Sigmoid colon (tissue), 7 donors: ENCODE data around the gene SERP2. TPM values are rescaled to one million over a fixed set of nuclear protein-coding genes. Genes with fewer than 3 reads are reported as not detected.

Source experiments
- DNase-seq: peaks from one replicate; pipeline ENCODE4 v3.0.0-alpha.2; 2019
- H3K27ac ChIP-seq, 4 donors: fragments of 200-600 bp; sonication (generic); one replicate each; pipeline ENCODE4 v1.5.1; 2016 to 2019; ENCODE audit warnings: mild to moderate bottlenecking in 1 of 4
- H3K27me3 ChIP-seq, 3 donors: fragments of 200-600 bp; sonication (generic); one replicate each; pipeline ENCODE4 v1.5.1; 2019; ENCODE audit warnings: mild to moderate bottlenecking in 1 of 3
- H3K36me3 ChIP-seq, 4 donors: fragments of 200-600 bp; sonication (generic); one replicate each; pipeline ENCODE4 v1.5.1; 2016 to 2019
- H3K4me1 ChIP-seq, 4 donors: fragments of 200-600 bp; sonication (generic); one replicate each; pipeline ENCODE4 v1.5.1; 2017 to 2019
- H3K4me3 ChIP-seq, 4 donors: fragments of 200-600 bp; sonication (generic); one replicate each; pipeline ENCODE4 v1.5.1; 2017 to 2019; ENCODE audit warnings: mild to moderate bottlenecking in 2 of 4, moderate library complexity in 1 of 4
- H3K9me3 ChIP-seq, 4 donors: fragments of 200-600 bp in 3 of 4; sonication (generic) in 3 of 4; one replicate each; pipeline versions ENCODE4 v1.5.1 to v1.6.1; 2013 to 2019
- EP300 ChIP-seq, 4 donors: sonication (generic); formaldehyde crosslinking; IDR thresholded peaks; one replicate each; pipeline ENCODE4 v1.6.1; 2017; ENCODE audit warnings: antibody characterized with exemption in 4 of 4
- POLR2A ChIP-seq, 2 donors: fragments of 450-650 bp; IDR thresholded peaks; one replicate each; pipeline ENCODE4 v1.6.1; 2016; ENCODE audit warnings: antibody characterized with exemption in 2 of 2, mild to moderate bottlenecking in 2 of 2, moderate library complexity in 2 of 2
- POLR2AphosphoS5 ChIP-seq, 4 donors: sonication (generic); formaldehyde crosslinking; IDR thresholded peaks; one replicate each; pipeline ENCODE4 v1.6.1; 2017; ENCODE audit warnings: antibody characterized with exemption in 4 of 4
- WGBS, 2 donors: extraction: QIAGEN DNeasy Blood & Tissue Kit; methylation state at CpG; one replicate each; pipeline ENCODE4 v1.1.7; 2013; 5-methylcytosine and 5-hydroxymethylcytosine counted together
- intact Hi-C: fragments of 100-400 bp; cut with DNase I; formaldehyde crosslinking; loops from one replicate; pipeline ENCODE4 v1.15.1; 2023
- polyA plus RNA-seq, 3 donors: library from polyadenylated mRNA; stranded (reverse); fragments of 200-250 nt; gene quantifications; one replicate each; pipeline ENCODE4 v1.2.3, GENCODE V29; 2013
- total RNA-seq, 4 donors: library from RNA; depleted of rRNA; stranded (reverse); fragments of >200 nt; gene quantifications; one replicate each; pipeline ENCODE4 v1.1.0, GENCODE V29; 2016
- TF ChIP-seq, protein P1 (sequence below), 4 experiments: fragments of 450-650 bp in 3 of 4; fragments of 200-600 bp in 1 of 4; IDR thresholded peaks; one replicate each; pipeline ENCODE4 v1.5.1; 2016 to 2019; ENCODE audit warnings: antibody characterized with exemption in 4 of 4, mild to moderate bottlenecking in 3 of 4, moderate library complexity in 2 of 4
- donor health status: healthy with polysubstance abuse.
- donor health status: Bipolar disorder and iron deficiency.
- donor health status: healthy.

Gene SERP2
- total and polyA plus RNA-seq, 7 donors: 3.2 to 9.6 (median 6.9) TPM

DNA sequence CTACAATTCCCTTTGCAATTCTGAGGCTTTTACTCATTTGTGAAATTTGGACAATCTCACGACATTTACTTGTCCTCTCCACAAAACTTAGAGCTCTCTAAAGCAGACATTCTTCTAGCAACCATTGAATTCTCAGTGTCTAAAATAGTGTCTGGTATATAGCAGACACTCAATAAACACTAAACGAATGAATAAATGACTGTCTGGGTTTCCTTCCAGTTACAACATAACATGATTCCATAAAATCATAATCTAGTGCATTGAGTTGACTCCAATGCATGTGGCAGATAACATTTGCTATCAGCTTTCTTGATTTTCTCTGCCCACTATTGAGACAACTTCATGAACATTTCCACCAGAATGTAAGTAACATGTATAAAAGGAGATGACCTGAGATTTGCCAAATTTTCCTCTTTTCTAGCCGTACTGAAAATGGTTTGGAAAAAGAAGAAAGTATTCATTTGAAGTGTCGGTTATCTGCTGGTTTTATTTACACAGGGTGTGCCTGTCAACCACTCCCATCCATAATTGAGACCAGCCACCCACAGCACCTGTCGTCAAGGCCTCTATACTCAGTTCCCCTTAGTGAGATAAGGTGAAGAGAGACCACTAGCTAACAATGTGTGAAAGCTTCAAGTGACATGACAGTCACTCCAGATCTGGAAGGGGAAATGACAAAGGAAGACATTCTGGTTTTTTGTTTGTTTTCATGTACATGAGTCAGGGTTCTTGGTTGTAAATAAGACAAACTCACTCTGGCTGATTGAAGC, 4.8 kb upstream of the SERP2 start:
- Histone ChIP-seq H3K4me3 (no peak overlapping the region), H3K36me3 (no peaks in the 10 kb centered on the region), H3K27me3 (no peaks in the 10 kb centered on the region), H3K9me3 (no peaks in the 10 kb centered on the region), H3K4me1 (peaks cover 0 to 34% (median 23%) of the 10 kb centered on the region in 4 donors), H3K27ac (peak overlapping the region in 3 of 4 donors; percentile 64 to 78 (median 75))
- DNase-seq: no peak
- WGBS, 2 donors: 12 to 48% methylated on average over 5 of the region's 5 CpGs
- TF ChIP-seq POLR2AphosphoS5 (IDR thresholded peaks at IDR 0.05): peak in 1 of 4 donors; percentile 12
- no peak for TF ChIP-seq EP300 (IDR thresholded peaks at IDR 0.05)
- TF ChIP-seq, protein P1, sequence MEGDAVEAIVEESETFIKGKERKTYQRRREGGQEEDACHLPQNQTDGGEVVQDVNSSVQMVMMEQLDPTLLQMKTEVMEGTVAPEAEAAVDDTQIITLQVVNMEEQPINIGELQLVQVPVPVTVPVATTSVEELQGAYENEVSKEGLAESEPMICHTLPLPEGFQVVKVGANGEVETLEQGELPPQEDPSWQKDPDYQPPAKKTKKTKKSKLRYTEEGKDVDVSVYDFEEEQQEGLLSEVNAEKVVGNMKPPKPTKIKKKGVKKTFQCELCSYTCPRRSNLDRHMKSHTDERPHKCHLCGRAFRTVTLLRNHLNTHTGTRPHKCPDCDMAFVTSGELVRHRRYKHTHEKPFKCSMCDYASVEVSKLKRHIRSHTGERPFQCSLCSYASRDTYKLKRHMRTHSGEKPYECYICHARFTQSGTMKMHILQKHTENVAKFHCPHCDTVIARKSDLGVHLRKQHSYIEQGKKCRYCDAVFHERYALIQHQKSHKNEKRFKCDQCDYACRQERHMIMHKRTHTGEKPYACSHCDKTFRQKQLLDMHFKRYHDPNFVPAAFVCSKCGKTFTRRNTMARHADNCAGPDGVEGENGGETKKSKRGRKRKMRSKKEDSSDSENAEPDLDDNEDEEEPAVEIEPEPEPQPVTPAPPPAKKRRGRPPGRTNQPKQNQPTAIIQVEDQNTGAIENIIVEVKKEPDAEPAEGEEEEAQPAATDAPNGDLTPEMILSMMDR (IDR thresholded peaks at IDR 0.05): no peak
- no peak for TF ChIP-seq POLR2A (IDR thresholded peaks at IDR 0.05)
- intact Hi-C loops: loop anchor here (5.0 kb wide), 1 partner anchor 316 kb away; no protein-coding TSS in a partner anchor

DNA sequence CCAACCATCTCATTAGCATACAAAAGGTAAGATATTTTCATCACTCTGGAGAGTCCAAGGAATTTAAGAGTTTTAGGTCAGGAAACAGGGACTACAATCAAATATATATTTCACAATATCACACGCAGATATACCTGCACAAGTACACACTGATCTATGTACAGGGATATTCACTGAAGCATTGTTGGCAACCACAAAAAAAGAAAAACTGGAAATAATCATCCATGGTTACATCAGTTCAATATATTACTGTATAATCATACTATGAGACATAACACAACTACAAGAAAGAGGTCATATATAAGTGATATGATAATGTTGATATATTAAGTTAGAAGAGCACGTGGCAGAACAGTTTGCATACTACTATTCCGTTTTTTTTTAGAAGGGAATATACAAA, 2.2 kb upstream of the SERP2 start:
- WGBS, 2 donors: 81 to 84% methylated on average over 3 of the region's 3 CpGs
- no peak for TF ChIP-seq POLR2A (IDR thresholded peaks at IDR 0.05)
- TF ChIP-seq EP300 (IDR thresholded peaks at IDR 0.05): no peak
- Histone ChIP-seq H3K4me1 (peaks cover 0 to 37% (median 26%) of the 10 kb centered on the region in 4 donors), H3K27ac (no peak overlapping the region), H3K9me3 (no peaks in the 10 kb centered on the region), H3K36me3 (no peaks in the 10 kb centered on the region), H3K4me3 (no peak overlapping the region), H3K27me3 (no peaks in the 10 kb centered on the region)
- intact Hi-C loops: loop anchor here (5.0 to 10.0 kb wide), 4 partner anchors 61 to 227 kb away; no protein-coding TSS in a partner anchor
- DNase-seq: no peak

DNA sequence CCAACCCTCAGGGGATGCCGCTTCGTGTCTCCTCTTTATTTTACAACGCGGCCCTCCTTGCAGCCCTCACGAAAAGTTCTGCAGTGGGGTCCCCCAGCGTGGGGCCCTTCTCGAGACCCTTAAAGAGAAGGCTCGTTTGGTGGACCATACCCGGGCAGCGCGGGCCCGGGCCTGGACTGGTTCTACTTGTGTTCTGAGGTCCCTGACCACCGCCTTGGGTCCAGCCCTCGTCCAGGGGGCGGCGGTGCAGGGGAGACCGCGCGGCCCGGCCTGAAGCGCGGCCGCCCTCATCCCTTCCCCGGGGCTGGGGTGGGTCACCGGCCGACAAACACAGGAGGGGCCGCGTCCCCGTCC, 400 bp upstream of the SERP2 start:
- peaks cover 0 to 28% (median 18%) of the 10 kb centered on the region in 4 donors for H3K4me1 ChIP-seq
- TF ChIP-seq POLR2A (IDR thresholded peaks at IDR 0.05) (no peak), EP300 (IDR thresholded peaks at IDR 0.05) (no peak), POLR2AphosphoS5 (IDR thresholded peaks at IDR 0.05) (no peak)
- TF ChIP-seq, protein P1 (IDR thresholded peaks at IDR 0.05): no peak
- H3K9me3 ChIP-seq: no peaks in the 10 kb centered on the region
- no peaks in the 10 kb centered on the region for H3K27me3 ChIP-seq
- H3K4me3 ChIP-seq: peak overlapping the region; percentile 41 to 74 (median 58)
- WGBS, 2 donors: 47 to 49% methylated on average over 29 of the region's 29 CpGs
- no peak for DNase-seq
- H3K27ac ChIP-seq: peak overlapping the region; percentile 48 to 75 (median 64)
- H3K36me3 ChIP-seq: no peaks in the 10 kb centered on the region
- intact Hi-C loops: loop anchor here (5.0 to 10.0 kb wide), 4 partner anchors 59 to 228 kb away; no protein-coding TSS in a partner anchor

DNA sequence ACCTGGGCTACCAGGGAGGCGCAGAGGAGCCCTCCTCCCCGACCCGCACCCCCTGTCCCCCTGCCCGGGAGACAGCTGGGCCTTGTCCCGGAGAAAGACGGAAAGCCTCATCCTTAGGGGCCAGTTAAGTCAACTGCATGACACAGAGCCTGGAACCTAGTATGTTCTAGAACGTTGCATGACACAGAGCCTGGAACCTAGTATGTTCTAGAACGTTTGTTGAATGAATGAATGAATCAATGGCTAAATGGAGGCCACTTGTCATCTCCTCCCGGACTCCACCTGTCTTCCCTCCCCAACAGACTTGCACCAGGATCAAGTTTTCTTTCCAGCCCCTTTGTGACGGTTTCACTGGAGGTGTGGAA, 706 bp downstream of the SERP2 start:
- 68 to 71% methylated on average over 10 of the region's 10 CpGs for WGBS, 2 donors
- peak overlapping the region; percentile 48 to 75 (median 64) for H3K27ac ChIP-seq

DNA sequence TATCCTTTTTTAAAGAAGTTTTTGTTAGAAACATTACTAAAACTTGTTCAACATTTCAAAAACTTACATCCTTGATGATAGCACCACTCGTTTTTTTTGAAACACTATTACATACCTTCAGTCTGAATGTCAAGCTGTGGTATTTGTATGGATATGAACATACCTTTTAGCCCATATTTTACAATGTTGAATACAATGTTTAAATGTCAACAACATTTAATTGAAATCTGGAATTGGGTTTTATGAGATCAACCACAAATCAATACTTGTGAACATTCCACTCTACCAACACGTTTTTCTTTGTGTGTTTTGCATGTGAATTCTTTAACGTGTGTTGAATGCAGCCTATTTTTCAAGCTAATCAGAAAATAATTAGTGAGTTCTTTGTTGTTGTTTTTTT, 4.7 kb downstream of the SERP2 start:
- no peaks in the 10 kb centered on the region for H3K9me3 ChIP-seq
- H3K36me3 ChIP-seq: no peaks in the 10 kb centered on the region
- intact Hi-C loops: loop anchor here (10.0 kb wide), 1 partner anchor 233 kb away; no protein-coding TSS in a partner anchor
- H3K4me3 ChIP-seq: no peak overlapping the region
- no peak for TF ChIP-seq POLR2A (IDR thresholded peaks at IDR 0.05)
- TF ChIP-seq, protein P1 (IDR thresholded peaks at IDR 0.05): no peak
- no peak for TF ChIP-seq EP300 (IDR thresholded peaks at IDR 0.05)
- TF ChIP-seq POLR2AphosphoS5 (IDR thresholded peaks at IDR 0.05): no peak
- WGBS, 2 donors: 71 to 79% methylated on average over 3 of the region's 3 CpGs
- peaks cover 0 to 11% (median 7%) of the 10 kb centered on the region in 4 donors for H3K4me1 ChIP-seq
- no peaks in the 10 kb centered on the region for H3K27me3 ChIP-seq
- no peak overlapping the region for H3K27ac ChIP-seq
- no peak for DNase-seq

More for the DNA sequence above, 706 bp downstream of the SERP2 start:
- Histone ChIP-seq H3K27me3 (no peaks in the 10 kb centered on the region), H3K9me3 (no peaks in the 10 kb centered on the region), H3K4me1 (peaks cover 0 to 19% (median 14%) of the 10 kb centered on the region in 4 donors), H3K36me3 (no peaks in the 10 kb centered on the region), H3K4me3 (peak overlapping the region; percentile 41 to 74 (median 58))
- intact Hi-C loops: loop anchor here (5.0 to 10.0 kb wide), 4 partner anchors 58 to 230 kb away; no protein-coding TSS in a partner anchor
- TF ChIP-seq POLR2AphosphoS5 (IDR thresholded peaks at IDR 0.05): no peak
- no peak for DNase-seq
